ENCODE data around the gene NCDN. TPM values are rescaled to one million over a fixed set of nuclear protein-coding genes. Genes with fewer than 3 reads are reported as not detected.

NCDN gene
- total RNA-seq, 1 experiment from 2014 or later: 11.9 TPM

GRCh38 chr1:35589516-35590427, 32.2 kb downstream of the NCDN start:
- no peak for DNase-seq (ENCODE audit: low read depth)

- no peak for DNase-seq (ENCODE audit: low read depth)
Observed at GRCh38 chr1:35590476-35591040, 33.0 kb downstream of the NCDN start.

- DNase-seq (ENCODE audit: low read depth): no peak
Observed at GRCh38 chr1:35591211-35591610, 33.6 kb downstream of the NCDN start.

- no peak for DNase-seq (ENCODE audit: low read depth)
Observed at GRCh38 chr1:35592991-35593769, 35.6 kb downstream of the NCDN start.

- no peak for DNase-seq (ENCODE audit: low read depth)
Observed at GRCh38 chr1:35594005-35594760, 36.6 kb downstream of the NCDN start.

GRCh38 chr1:35595684-35596083, 38.1 kb downstream of the NCDN start:
- no peak for DNase-seq (ENCODE audit: low read depth)

- DNase-seq (ENCODE audit: low read depth): no peak
Observed at GRCh38 chr1:35597870-35598269, 40.3 kb downstream of the NCDN start.

- peak; percentile 83 for DNase-seq (ENCODE audit: low read depth)
Observed at GRCh38 chr1:35598895-35599294, 41.3 kb downstream of the NCDN start.

- DNase-seq (ENCODE audit: low read depth): no peak
Observed at GRCh38 chr1:35599411-35599810, 41.8 kb downstream of the NCDN start.

GRCh38 chr1:35600593-35600992, 43.0 kb downstream of the NCDN start:
- no peak for DNase-seq (ENCODE audit: low read depth)

- DNase-seq (ENCODE audit: low read depth): peak; percentile 39
Observed at GRCh38 chr1:35603468-35603867, 45.9 kb downstream of the NCDN start.

- no peak for DNase-seq (ENCODE audit: low read depth)
Observed at GRCh38 chr1:35603941-35604340, 46.3 kb downstream of the NCDN start.

GRCh38 chr1:35605071-35605866, 47.7 kb downstream of the NCDN start:
- DNase-seq (ENCODE audit: low read depth): peak; percentile 55

GRCh38 chr1:35605867-35606182, 48.2 kb downstream of the NCDN start:
- DNase-seq (ENCODE audit: low read depth): peak; percentile 89

- DNase-seq (ENCODE audit: low read depth): no peak
Observed at GRCh38 chr1:35611655-35612054, 54.1 kb downstream of the NCDN start.

GRCh38 chr1:35615440-35615839, 57.8 kb downstream of the NCDN start:
- no peak for DNase-seq (ENCODE audit: low read depth)

Other genes starting within 250 kb of the NCDN start
- 17.9 and 26.8 TPM in 2 replicates for gene KIAA0319L, start 396 bp upstream of the NCDN start, total RNA-seq (2014; rRNA removed; shearing (Covaris generic))
- gene TFAP2E, start 15.5 kb downstream of the NCDN start, total RNA-seq (2014; rRNA removed; shearing (Covaris generic)): 0.68 and 0.96 TPM in 2 replicates
- 56.1 and 58.2 TPM in 2 replicates for gene PSMB2, start 83.7 kb downstream of the NCDN start, total RNA-seq (2014; rRNA removed; shearing (Covaris generic))
- gene C1orf216, start 161.1 kb downstream of the NCDN start, total RNA-seq (2014; rRNA removed; shearing (Covaris generic)): 15.1 and 17.8 TPM in 2 replicates
- 19.0 and 20.5 TPM in 2 replicates for gene CLSPN, start 212.2 kb downstream of the NCDN start, total RNA-seq (2014; rRNA removed; shearing (Covaris generic))